Esophagus squamous epithelium (tissue), 5 donors: ENCODE measurements around the gene FGR. TPM values are rescaled to one million over a fixed set of nuclear protein-coding genes. Genes with fewer than 3 reads are reported as not detected.

ENCODE experiments used
- DNase-seq: peaks from one replicate; lab custom pipeline; 2025; lab: John Stamatoyannopoulos, UW
- H3K27ac ChIP-seq, 4 donors: fragments of 200-600 bp; sonication (generic); one replicate each; pipeline ENCODE4 v1.5.1; 2016 to 2019; ENCODE audit warnings: mild to moderate bottlenecking in 1 of 4
- H3K27me3 ChIP-seq, 4 donors: fragments of 200-600 bp; sonication (generic); 1 replicate in 3 of 4; 2 replicates in 1 of 4; pipeline versions ENCODE4 v1.5.1 to v1.6.0; 2017 to 2021; ENCODE audit warnings: antibody characterized with exemption in 1 of 4
- H3K36me3 ChIP-seq, 3 donors: fragments of 200-600 bp; sonication (generic); one replicate each; pipeline ENCODE4 v1.5.1; 2016 to 2019
- H3K4me1 ChIP-seq, 3 donors: fragments of 200-600 bp; sonication (generic); one replicate each; pipeline ENCODE4 v1.5.1; 2017 to 2019
- H3K4me3 ChIP-seq, 4 donors: fragments of 200-600 bp; sonication (generic); 1 replicate in 3 of 4; 2 replicates in 1 of 4; pipeline ENCODE4 v1.5.1; 2016 to 2019; ENCODE audit warnings: mild to moderate bottlenecking in 2 of 4, moderate library complexity in 1 of 4
- H3K9me3 ChIP-seq, 3 donors: fragments of 200-600 bp; sonication (generic); one replicate each; pipeline ENCODE4 v1.5.1; 2016 to 2019
- CTCF ChIP-seq, 6 experiments: fragments of 450-650 bp in 4 of 6; fragments of 200-600 bp in 2 of 6; sonication (generic) in 2 of 6; IDR thresholded peaks; one replicate each; pipeline ENCODE4 v1.5.1; 2016 to 2019; ENCODE audit warnings: antibody characterized with exemption in 6 of 6, mild to moderate bottlenecking in 4 of 6, moderate library complexity in 4 of 6
- POLR2A ChIP-seq, 4 donors: fragments of 450-650 bp; IDR thresholded peaks; one replicate each; pipeline ENCODE4 v1.6.1; 2017; ENCODE audit warnings: antibody characterized with exemption in 4 of 4, mild to moderate bottlenecking in 4 of 4, moderate library complexity in 3 of 4
- WGBS, 2 donors: methylation state at CpG; one replicate each; pipeline ENCODE4 v1.1.5; 2018; 5-methylcytosine and 5-hydroxymethylcytosine counted together
- intact Hi-C: fragments of 100-400 bp; cut with DNase I; formaldehyde crosslinking; loops from one replicate; pipeline ENCODE4 v1.15.0; 2022
- total RNA-seq, 4 donors: library from RNA; depleted of rRNA; stranded (reverse); fragments of >200 nt; gene quantifications; one replicate each; pipeline ENCODE4 v1.1.0, GENCODE V29; 2016
- donor health status: DM: yes; HTN: yes; CAD: no.

Gene FGR
- total RNA-seq, 4 donors from 2014 or later = 1.2 to 12.4 (median 7.5) TPM

- TF ChIP-seq POLR2A (IDR thresholded peaks at IDR 0.05) = no peak
- no peak for TF ChIP-seq CTCF (IDR thresholded peaks at IDR 0.05)
- Histone ChIP-seq H3K9me3 (no peaks in the 10 kb centered on the region), H3K36me3 (no peaks in the 10 kb centered on the region), H3K27ac (peak overlapping the region in 1 of 4 donors; percentile 69), H3K27me3 (no peaks in the 10 kb centered on the region), H3K4me3 (no peak overlapping the region), H3K4me1 (peaks cover 18 to 84% (median 49%) of the 10 kb centered on the region in 3 donors)
- no peak for DNase-seq
- intact Hi-C loops = no loop called here
- 90 to 94% methylated on average over 4 to 5 of the region's 5 CpGs for WGBS, 2 donors
Measured at GRCh38 chr1:27627061-27627460, 7.9 kb downstream of the FGR start.

GRCh38 chr1:27626031-27626935, 8.7 kb downstream of the FGR start:
- no peak for DNase-seq
- no peaks in the 10 kb centered on the region for H3K9me3 ChIP-seq

GRCh38 chr1:27624467-27625178, 10.4 kb downstream of the FGR start:
- Histone ChIP-seq H3K9me3 (no peaks in the 10 kb centered on the region), H3K27me3 (no peaks in the 10 kb centered on the region), H3K4me3 (peak overlapping the region in 1 of 4 donors; percentile 16), H3K27ac (peak overlapping the region; percentile 41 to 82 (median 66)), H3K4me1 (peaks cover 15 to 66% (median 28%) of the 10 kb centered on the region in 3 donors), H3K36me3 (no peaks in the 10 kb centered on the region)
- 44 to 46% methylated on average over 5 to 7 of the region's 7 CpGs for WGBS, 2 donors
- DNase-seq = no peak
- TF ChIP-seq POLR2A (IDR thresholded peaks at IDR 0.05) (no peak), CTCF (IDR thresholded peaks at IDR 0.05) (no peak)
- intact Hi-C loops = no loop called here

More at GRCh38 chr1:27626031-27626935, 8.7 kb downstream of the FGR start:
- H3K4me1 ChIP-seq = peaks cover 15 to 82% (median 41%) of the 10 kb centered on the region in 3 donors
- no peak for TF ChIP-seq POLR2A (IDR thresholded peaks at IDR 0.05)
- TF ChIP-seq CTCF (IDR thresholded peaks at IDR 0.05) = no peak
- 66 to 75% methylated on average over 7 of the region's 11 CpGs for WGBS, 2 donors
- no peak overlapping the region for H3K4me3 ChIP-seq
- H3K27ac ChIP-seq = peak overlapping the region in 3 of 4 donors; percentile 62 to 82 (median 69)
- H3K36me3 ChIP-seq = no peaks in the 10 kb centered on the region
- H3K27me3 ChIP-seq = no peaks in the 10 kb centered on the region
- intact Hi-C loops = no loop called here

GRCh38 chr1:27623327-27624212, 11.4 kb downstream of the FGR start:
- Histone ChIP-seq H3K9me3 (no peaks in the 10 kb centered on the region), H3K4me3 (no peak overlapping the region), H3K4me1 (peaks cover 15 to 57% (median 25%) of the 10 kb centered on the region in 3 donors), H3K36me3 (no peaks in the 10 kb centered on the region), H3K27me3 (no peaks in the 10 kb centered on the region), H3K27ac (no peak overlapping the region)
- WGBS, 2 donors = 78 to 84% methylated on average over 8 to 13 of the region's 13 CpGs
- TF ChIP-seq POLR2A (IDR thresholded peaks at IDR 0.05) = no peak
- no peak for TF ChIP-seq CTCF (IDR thresholded peaks at IDR 0.05)
- intact Hi-C loops = no loop called here
- no peak for DNase-seq
